WTC11 (cell line): ENCODE results near the gene UGT2B11.

Source experiments
- CBFB ChIP-seq: sonication (generic); formaldehyde crosslinking; IDR thresholded peaks from 2 replicates; pipeline ENCODE4 v1.8.1; 2022; ENCODE audit warnings: mild to moderate bottlenecking, low read depth, missing genetic modification reagents
- CREB1 ChIP-seq: sonication (generic); formaldehyde crosslinking; IDR thresholded peaks from 2 replicates; pipeline ENCODE4 v1.8.0; 2023; ENCODE audit warnings: mild to moderate bottlenecking, missing genetic modification reagents
- ETV6 ChIP-seq: sonication (generic); formaldehyde crosslinking; IDR thresholded peaks from 2 replicates; pipeline ENCODE4 v1.8.1; 2022; ENCODE audit warnings: mild to moderate bottlenecking, missing genetic modification reagents
- GABPB1 ChIP-seq: sonication (generic); formaldehyde crosslinking; IDR thresholded peaks from 2 replicates; pipeline ENCODE4 v1.8.1; 2023; ENCODE audit warnings: mild to moderate bottlenecking, missing genetic modification reagents
- JUN ChIP-seq: sonication (generic); formaldehyde crosslinking; IDR thresholded peaks from 2 replicates; pipeline ENCODE4 v1.8.0; 2023; ENCODE audit warnings: mild to moderate bottlenecking, missing genetic modification reagents
- OVOL2 ChIP-seq: fragments of 250-450 bp; sonication (Bioruptor Pico); IDR thresholded peaks from 2 replicates; pipeline ENCODE4 v1.9.0; 2021; ENCODE audit warnings: mild to moderate bottlenecking, borderline replicate concordance
- TEAD4 ChIP-seq: sonication (generic); formaldehyde crosslinking; IDR thresholded peaks from 2 replicates; pipeline ENCODE4 v1.8.0; 2022; ENCODE audit warnings: mild to moderate bottlenecking, missing genetic modification reagents
- ZNF317 ChIP-seq: sonication (generic); formaldehyde crosslinking; IDR thresholded peaks from 2 replicates; pipeline ENCODE4 v1.8.1; 2023; ENCODE audit warnings: low read depth, mild to moderate bottlenecking, moderate library complexity, missing genetic modification reagents, borderline replicate concordance
- TF ChIP-seq, protein P1 (sequence below): sonication (generic); formaldehyde crosslinking; IDR thresholded peaks from 2 replicates; pipeline ENCODE4 v1.8.0; 2022; ENCODE audit warnings: mild to moderate bottlenecking, missing genetic modification reagents
- TF ChIP-seq, protein P2 (sequence below): sonication (generic); formaldehyde crosslinking; IDR thresholded peaks from 2 replicates; pipeline ENCODE4 v1.8.0; 2023; ENCODE audit warnings: mild to moderate bottlenecking, missing genetic modification reagents
- TF ChIP-seq, protein P3 (sequence below): fragments of 200-600 bp; IDR thresholded peaks from 2 replicates; pipeline ENCODE4 v1.8.0; 2022; ENCODE audit warnings: antibody characterized with exemption
- TF ChIP-seq, protein P4 (sequence below): sonication (generic); formaldehyde crosslinking; IDR thresholded peaks from 2 replicates; pipeline ENCODE4 v1.8.0; 2022; ENCODE audit warnings: missing genetic modification reagents

DNA sequence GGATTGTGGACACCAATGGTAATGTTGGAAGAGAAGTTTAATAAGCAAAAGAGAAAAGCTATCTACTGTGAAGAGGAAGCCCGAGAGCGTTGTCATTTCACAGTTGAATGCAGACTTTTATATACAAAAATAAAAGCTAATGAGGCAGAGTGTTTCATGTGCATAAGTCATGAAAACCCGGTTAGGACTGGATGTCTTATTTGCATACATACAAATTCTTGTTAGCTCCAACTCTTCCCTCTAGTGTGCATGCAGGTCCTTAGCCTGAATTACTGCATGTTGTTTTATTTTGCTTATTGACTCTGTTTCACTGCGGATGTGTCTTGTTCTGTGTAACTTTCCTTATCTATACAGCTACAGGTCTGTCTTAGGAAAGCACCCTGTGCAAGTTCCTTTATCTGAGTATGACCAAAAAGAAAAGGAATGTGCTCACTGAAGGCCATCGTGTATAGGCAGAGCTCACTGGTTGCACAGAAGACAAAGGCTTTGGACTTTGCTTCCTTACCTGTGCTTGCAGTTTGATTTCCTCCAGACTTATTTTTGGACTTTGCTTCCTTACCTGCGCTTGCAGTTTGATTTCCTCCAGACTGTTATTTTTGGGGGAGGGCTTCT, 25.1 kb upstream of the UGT2B11 start:
- TF ChIP-seq, protein P1, sequence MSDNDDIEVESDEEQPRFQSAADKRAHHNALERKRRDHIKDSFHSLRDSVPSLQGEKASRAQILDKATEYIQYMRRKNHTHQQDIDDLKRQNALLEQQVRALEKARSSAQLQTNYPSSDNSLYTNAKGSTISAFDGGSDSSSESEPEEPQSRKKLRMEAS: no peak
- TF ChIP-seq, protein P2, sequence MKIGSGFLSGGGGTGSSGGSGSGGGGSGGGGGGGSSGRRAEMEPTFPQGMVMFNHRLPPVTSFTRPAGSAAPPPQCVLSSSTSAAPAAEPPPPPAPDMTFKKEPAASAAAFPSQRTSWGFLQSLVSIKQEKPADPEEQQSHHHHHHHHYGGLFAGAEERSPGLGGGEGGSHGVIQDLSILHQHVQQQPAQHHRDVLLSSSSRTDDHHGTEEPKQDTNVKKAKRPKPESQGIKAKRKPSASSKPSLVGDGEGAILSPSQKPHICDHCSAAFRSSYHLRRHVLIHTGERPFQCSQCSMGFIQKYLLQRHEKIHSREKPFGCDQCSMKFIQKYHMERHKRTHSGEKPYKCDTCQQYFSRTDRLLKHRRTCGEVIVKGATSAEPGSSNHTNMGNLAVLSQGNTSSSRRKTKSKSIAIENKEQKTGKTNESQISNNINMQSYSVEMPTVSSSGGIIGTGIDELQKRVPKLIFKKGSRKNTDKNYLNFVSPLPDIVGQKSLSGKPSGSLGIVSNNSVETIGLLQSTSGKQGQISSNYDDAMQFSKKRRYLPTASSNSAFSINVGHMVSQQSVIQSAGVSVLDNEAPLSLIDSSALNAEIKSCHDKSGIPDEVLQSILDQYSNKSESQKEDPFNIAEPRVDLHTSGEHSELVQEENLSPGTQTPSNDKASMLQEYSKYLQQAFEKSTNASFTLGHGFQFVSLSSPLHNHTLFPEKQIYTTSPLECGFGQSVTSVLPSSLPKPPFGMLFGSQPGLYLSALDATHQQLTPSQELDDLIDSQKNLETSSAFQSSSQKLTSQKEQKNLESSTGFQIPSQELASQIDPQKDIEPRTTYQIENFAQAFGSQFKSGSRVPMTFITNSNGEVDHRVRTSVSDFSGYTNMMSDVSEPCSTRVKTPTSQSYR (CRISPR knock-in tag): no peak
- TF ChIP-seq, protein P3, sequence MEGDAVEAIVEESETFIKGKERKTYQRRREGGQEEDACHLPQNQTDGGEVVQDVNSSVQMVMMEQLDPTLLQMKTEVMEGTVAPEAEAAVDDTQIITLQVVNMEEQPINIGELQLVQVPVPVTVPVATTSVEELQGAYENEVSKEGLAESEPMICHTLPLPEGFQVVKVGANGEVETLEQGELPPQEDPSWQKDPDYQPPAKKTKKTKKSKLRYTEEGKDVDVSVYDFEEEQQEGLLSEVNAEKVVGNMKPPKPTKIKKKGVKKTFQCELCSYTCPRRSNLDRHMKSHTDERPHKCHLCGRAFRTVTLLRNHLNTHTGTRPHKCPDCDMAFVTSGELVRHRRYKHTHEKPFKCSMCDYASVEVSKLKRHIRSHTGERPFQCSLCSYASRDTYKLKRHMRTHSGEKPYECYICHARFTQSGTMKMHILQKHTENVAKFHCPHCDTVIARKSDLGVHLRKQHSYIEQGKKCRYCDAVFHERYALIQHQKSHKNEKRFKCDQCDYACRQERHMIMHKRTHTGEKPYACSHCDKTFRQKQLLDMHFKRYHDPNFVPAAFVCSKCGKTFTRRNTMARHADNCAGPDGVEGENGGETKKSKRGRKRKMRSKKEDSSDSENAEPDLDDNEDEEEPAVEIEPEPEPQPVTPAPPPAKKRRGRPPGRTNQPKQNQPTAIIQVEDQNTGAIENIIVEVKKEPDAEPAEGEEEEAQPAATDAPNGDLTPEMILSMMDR: no peak
- TF ChIP-seq CBFB (CRISPR knock-in tag): no peak
- no peak for TF ChIP-seq TEAD4
- no peak for TF ChIP-seq ETV6 (CRISPR knock-in tag)
- TF ChIP-seq, protein P4, sequence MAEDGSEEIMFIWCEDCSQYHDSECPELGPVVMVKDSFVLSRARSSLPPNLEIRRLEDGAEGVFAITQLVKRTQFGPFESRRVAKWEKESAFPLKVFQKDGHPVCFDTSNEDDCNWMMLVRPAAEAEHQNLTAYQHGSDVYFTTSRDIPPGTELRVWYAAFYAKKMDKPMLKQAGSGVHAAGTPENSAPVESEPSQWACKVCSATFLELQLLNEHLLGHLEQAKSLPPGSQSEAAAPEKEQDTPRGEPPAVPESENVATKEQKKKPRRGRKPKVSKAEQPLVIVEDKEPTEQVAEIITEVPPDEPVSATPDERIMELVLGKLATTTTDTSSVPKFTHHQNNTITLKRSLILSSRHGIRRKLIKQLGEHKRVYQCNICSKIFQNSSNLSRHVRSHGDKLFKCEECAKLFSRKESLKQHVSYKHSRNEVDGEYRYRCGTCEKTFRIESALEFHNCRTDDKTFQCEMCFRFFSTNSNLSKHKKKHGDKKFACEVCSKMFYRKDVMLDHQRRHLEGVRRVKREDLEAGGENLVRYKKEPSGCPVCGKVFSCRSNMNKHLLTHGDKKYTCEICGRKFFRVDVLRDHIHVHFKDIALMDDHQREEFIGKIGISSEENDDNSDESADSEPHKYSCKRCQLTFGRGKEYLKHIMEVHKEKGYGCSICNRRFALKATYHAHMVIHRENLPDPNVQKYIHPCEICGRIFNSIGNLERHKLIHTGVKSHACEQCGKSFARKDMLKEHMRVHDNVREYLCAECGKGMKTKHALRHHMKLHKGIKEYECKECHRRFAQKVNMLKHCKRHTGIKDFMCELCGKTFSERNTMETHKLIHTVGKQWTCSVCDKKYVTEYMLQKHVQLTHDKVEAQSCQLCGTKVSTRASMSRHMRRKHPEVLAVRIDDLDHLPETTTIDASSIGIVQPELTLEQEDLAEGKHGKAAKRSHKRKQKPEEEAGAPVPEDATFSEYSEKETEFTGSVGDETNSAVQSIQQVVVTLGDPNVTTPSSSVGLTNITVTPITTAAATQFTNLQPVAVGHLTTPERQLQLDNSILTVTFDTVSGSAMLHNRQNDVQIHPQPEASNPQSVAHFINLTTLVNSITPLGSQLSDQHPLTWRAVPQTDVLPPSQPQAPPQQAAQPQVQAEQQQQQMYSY (CRISPR knock-in tag): no peak
- TF ChIP-seq OVOL2 (CRISPR knock-in tag): no peak
- TF ChIP-seq JUN: no peak
- no peak for TF ChIP-seq CREB1 (CRISPR knock-in tag)
- no peak for TF ChIP-seq GABPB1
- no peak for TF ChIP-seq ZNF317 (CRISPR knock-in tag)
